K562 treated with DMSO at 1 percent for 12 hours (cell line): ENCODE data around the gene KERA. TPM values are rescaled to one million over a fixed set of nuclear protein-coding genes. Genes with fewer than 3 reads are reported as not detected.

Experiments used
- total RNA-seq: library from RNA; unstranded; fragments of 300-600 nt; gene quantifications from 2 replicates; pipeline ENCODE4 v1.2.3, GENCODE V29; 2022; ENCODE audit not compliant: insufficient read depth

Gene KERA
- not detected in 2 replicates for total RNA-seq

GRCh38 chr12:91057368-91058165, at the start of gene KERA:
Gene KERA (minus strand): TSS chr12:91058024. CDS start chr12:91056281, 1,743 bp downstream.

GRCh38 chr12:91004872-91005271, 53.0 kb downstream of the KERA start, which contains the start of gene EPYC:
Gene EPYC (minus strand): TSS chr12:91004972. CDS start chr12:91002565, 2,407 bp downstream.

Other genes with a start within 250 kb of the KERA start
- not detected in 2 replicates for gene CCER1, start 102.8 kb downstream of the KERA start, total RNA-seq
- not detected in 2 replicates for gene EPYC, start 53.1 kb downstream of the KERA start, total RNA-seq
- not detected in 2 replicates for gene LUM, start 53.5 kb upstream of the KERA start, total RNA-seq
- 1.0 and 1.3 TPM in 2 replicates for gene DCN, start 124.8 kb upstream of the KERA start, total RNA-seq